Measurements from ENCODE around the gene CELF4. TPM values are rescaled to one million over a fixed set of nuclear protein-coding genes. Genes with fewer than 3 reads are reported as not detected.

Gene CELF4
- total and polyA plus RNA-seq, 4 donors = 0.24 to 3.0 (median 1.3) TPM

- H3K9me3 ChIP-seq (ENCODE audit: control insufficient read depth in 4 of 4, insufficient read depth in 3 of 4, low read length in 3 of 4) = no peaks in the 10 kb centered on the region
- H3K4me3 ChIP-seq = no peak overlapping the region
- H3K4me1 ChIP-seq (ENCODE audit: control insufficient read depth in 5 of 5, insufficient read depth in 5 of 5, low read length in 5 of 5) = peaks cover 0 to 9% (median 0%) of the 10 kb centered on the region in 5 donors
- DNase-seq (no peak), ATAC-seq (ENCODE audit: insufficient read depth, low FRiP score) (no peak)
- no peak overlapping the region for H3K9ac ChIP-seq (ENCODE audit: insufficient read depth in 1 of 2, low read length in 2 of 2)
- H3K27ac ChIP-seq (ENCODE audit: low read depth in 1 of 2, low read length in 1 of 2) = no peak overlapping the region
- no peak for TF ChIP-seq CTCF (IDR thresholded peaks at IDR 0.05; ENCODE audit: control extremely low read depth, extremely low read depth)
- no peaks in the 10 kb centered on the region for H3K36me3 ChIP-seq (ENCODE audit: control insufficient read depth in 4 of 4, insufficient read depth in 4 of 4, low read length in 4 of 4)
- no peaks in the 10 kb centered on the region for H3K27me3 ChIP-seq (ENCODE audit: control insufficient read depth in 3 of 3, insufficient read depth in 3 of 3, low read length in 2 of 3)
- WGBS, 2 donors = 65 to 79% methylated on average over 5 of the region's 5 CpGs
Measured at GRCh38 chr18:37544713-37545112, 20.9 kb downstream of the CELF4 start.

GRCh38 chr18:37544217-37544616 lies 21.4 kb downstream of the CELF4 start:
- Histone ChIP-seq H3K27me3 (ENCODE audit: control insufficient read depth in 3 of 3, insufficient read depth in 3 of 3, low read length in 2 of 3) (peaks cover 0 to 4% (median 3%) of the 10 kb centered on the region in 3 donors), H3K4me1 (ENCODE audit: control insufficient read depth in 5 of 5, insufficient read depth in 5 of 5, low read length in 5 of 5) (peaks cover 0 to 9% (median 0%) of the 10 kb centered on the region in 5 donors), H3K36me3 (ENCODE audit: control insufficient read depth in 4 of 4, insufficient read depth in 4 of 4, low read length in 4 of 4) (no peaks in the 10 kb centered on the region), H3K4me3 (no peak overlapping the region), H3K9me3 (ENCODE audit: control insufficient read depth in 4 of 4, insufficient read depth in 3 of 4, low read length in 3 of 4) (peaks cover 0 to 3% (median 0%) of the 10 kb centered on the region in 4 donors), H3K9ac (ENCODE audit: insufficient read depth in 1 of 2, low read length in 2 of 2) (no peak overlapping the region), H3K27ac (ENCODE audit: low read depth in 1 of 2, low read length in 1 of 2) (no peak overlapping the region)
- peak in 2 of 3 donors; percentile 26 to 45 for DNase-seq
- no peak for TF ChIP-seq CTCF (IDR thresholded peaks at IDR 0.05; ENCODE audit: control extremely low read depth, extremely low read depth)
- WGBS, 2 donors = 84 to 88% methylated on average over 10 of the region's 10 CpGs
- no peak for ATAC-seq (ENCODE audit: insufficient read depth, low FRiP score)

- H3K27me3 ChIP-seq (ENCODE audit: control insufficient read depth in 3 of 3, insufficient read depth in 3 of 3, low read length in 2 of 3) = peaks cover 0 to 6% (median 4%) of the 10 kb centered on the region in 3 donors
- H3K9me3 ChIP-seq (ENCODE audit: control insufficient read depth in 4 of 4, insufficient read depth in 3 of 4, low read length in 3 of 4) = peaks cover 0 to 3% (median 0%) of the 10 kb centered on the region in 4 donors
- H3K36me3 ChIP-seq (ENCODE audit: control insufficient read depth in 4 of 4, insufficient read depth in 4 of 4, low read length in 4 of 4) = no peaks in the 10 kb centered on the region
- no peak overlapping the region for H3K4me3 ChIP-seq
- ATAC-seq (ENCODE audit: insufficient read depth, low FRiP score) (no peak), DNase-seq (no peak)
- no peak for TF ChIP-seq CTCF (IDR thresholded peaks at IDR 0.05; ENCODE audit: control extremely low read depth, extremely low read depth)
- H3K4me1 ChIP-seq (ENCODE audit: control insufficient read depth in 5 of 5, insufficient read depth in 5 of 5, low read length in 5 of 5) = peaks cover 0 to 14% (median 0%) of the 10 kb centered on the region in 5 donors
- no peak overlapping the region for H3K27ac ChIP-seq (ENCODE audit: low read depth in 1 of 2, low read length in 1 of 2)
- 87% methylated on average over 4 of the region's 4 CpGs for WGBS, 2 donors
- no peak overlapping the region for H3K9ac ChIP-seq (ENCODE audit: insufficient read depth in 1 of 2, low read length in 2 of 2)
Measured at GRCh38 chr18:37543321-37543720, 22.3 kb downstream of the CELF4 start.

GRCh38 chr18:37541517-37541916 lies 24.1 kb downstream of the CELF4 start:
- H3K9me3 ChIP-seq (ENCODE audit: control insufficient read depth in 4 of 4, insufficient read depth in 3 of 4, low read length in 3 of 4) = peaks cover 0 to 3% (median 0%) of the 10 kb centered on the region in 4 donors
- DNase-seq (no peak), ATAC-seq (ENCODE audit: insufficient read depth, low FRiP score) (no peak)
- peaks cover 0 to 8% (median 6%) of the 10 kb centered on the region in 3 donors for H3K27me3 ChIP-seq (ENCODE audit: control insufficient read depth in 3 of 3, insufficient read depth in 3 of 3, low read length in 2 of 3)
- H3K9ac ChIP-seq (ENCODE audit: insufficient read depth in 1 of 2, low read length in 2 of 2) = no peak overlapping the region
- 87 to 91% methylated on average over 7 of the region's 7 CpGs for WGBS, 2 donors
- no peaks in the 10 kb centered on the region for H3K36me3 ChIP-seq (ENCODE audit: control insufficient read depth in 4 of 4, insufficient read depth in 4 of 4, low read length in 4 of 4)
- no peak overlapping the region for H3K4me3 ChIP-seq
- no peak for TF ChIP-seq CTCF (IDR thresholded peaks at IDR 0.05; ENCODE audit: control extremely low read depth, extremely low read depth)
- H3K4me1 ChIP-seq (ENCODE audit: control insufficient read depth in 5 of 5, insufficient read depth in 5 of 5, low read length in 5 of 5) = peaks cover 0 to 8% (median 0%) of the 10 kb centered on the region in 5 donors
- no peak overlapping the region for H3K27ac ChIP-seq (ENCODE audit: low read depth in 1 of 2, low read length in 1 of 2)
